Measurements from ENCODE around the gene ABHD2.

GRCh38 chr15:89129123-89129815 is 41.0 kb downstream of the ABHD2 start:
- peak; percentile 32 to 80 (median 68) for TF ChIP-seq CTCF (IDR thresholded peaks at IDR 0.05)
- no peak for TF ChIP-seq POLR2A (IDR thresholded peaks at IDR 0.05)
